GM23338 (cell line): Measurements from ENCODE around the gene EYS. TPM values are rescaled to one million over a fixed set of nuclear protein-coding genes. Genes with fewer than 3 reads are reported as not detected.

ENCODE experiments used
- ATAC-seq: fragments of 200-7000 bp; cut with Tn5 transposase; 3 replicates; pipeline ENCODE4 v1.9.1; 2020
- DNase-seq: peaks from one replicate; pipeline ENCODE4 v3.0.0-alpha.2; 2015; ENCODE audit warnings: low spot score
- H2AFZ ChIP-seq: fragments of 200-600 bp; sonication (generic); 2 replicates; pipeline ENCODE4 v1.8.0; 2016; ENCODE audit warnings: antibody characterized with exemption, mild to moderate bottlenecking, moderate library complexity
- H3F3A ChIP-seq: fragments of 200-600 bp; sonication (generic); replicated peaks from 2 replicates; pipeline ENCODE4 v1.8.0; 2017; ENCODE audit warnings: antibody characterized with exemption, mixed run types, low read depth
- H3K27ac ChIP-seq: fragments of 200-600 bp; sonication (generic); 2 replicates; pipeline ENCODE4 v1.6.1; 2016; ENCODE audit warnings: low read depth
- H3K27me3 ChIP-seq: fragments of 200-600 bp; sonication (generic); 2 replicates; pipeline ENCODE4 v1.8.0; 2016; ENCODE audit warnings: mild to moderate bottlenecking, mixed run types, moderate library complexity; ENCODE audit not compliant: insufficient read depth
- H3K36me3 ChIP-seq: fragments of 200-600 bp; sonication (generic); 2 replicates; pipeline ENCODE4 v1.8.0; 2016; ENCODE audit warnings: mild to moderate bottlenecking; ENCODE audit not compliant: insufficient read depth
- H3K4me1 ChIP-seq: fragments of 200-600 bp; sonication (generic); 2 replicates; pipeline ENCODE4 v1.8.0; 2016; ENCODE audit warnings: mild to moderate bottlenecking, moderate library complexity; ENCODE audit not compliant: insufficient read depth
- H3K4me2 ChIP-seq: fragments of 200-600 bp; sonication (generic); 2 replicates; pipeline ENCODE4 v1.7.1; 2017; ENCODE audit warnings: mixed run types
- H3K4me3 ChIP-seq: fragments of 200-600 bp; sonication (generic); 2 replicates; pipeline ENCODE4 v1.6.1; 2016; ENCODE audit warnings: mixed run types
- H3K79me2 ChIP-seq: fragments of 200-600 bp; sonication (generic); replicated peaks from 2 replicates; pipeline ENCODE4 v1.8.0; 2017; ENCODE audit warnings: mild to moderate bottlenecking; ENCODE audit not compliant: insufficient read depth
- H3K9me2 ChIP-seq: fragments of 200-600 bp; sonication (generic); 2 replicates; pipeline ENCODE4 v1.8.0; 2017; ENCODE audit not compliant: insufficient read depth
- H4K20me1 ChIP-seq: fragments of 200-600 bp; sonication (generic); replicated peaks from 2 replicates; pipeline ENCODE4 v1.8.0; 2017; ENCODE audit warnings: mild to moderate bottlenecking; ENCODE audit not compliant: insufficient read depth
- H3K27ac Mint-ChIP-seq: 2 replicates; pipeline ENCODE4 v1.8.0; 2020; ENCODE audit warnings: inconsistent platforms, mild to moderate bottlenecking, moderate library complexity, mixed read lengths
- H3K27me3 Mint-ChIP-seq: 3 replicates; pipeline ENCODE4 v1.8.0; 2022; ENCODE audit warnings: low read depth, mild to moderate bottlenecking, moderate library complexity, mixed read lengths, inconsistent platforms; ENCODE audit not compliant: insufficient read depth, poor library complexity
- H3K36me3 Mint-ChIP-seq: 3 replicates; pipeline ENCODE4 v1.8.0; 2021; ENCODE audit warnings: low read depth, mild to moderate bottlenecking, inconsistent platforms, moderate library complexity, mixed read lengths
- H3K4me1 Mint-ChIP-seq: 3 replicates; pipeline ENCODE4 v1.8.0; 2020; ENCODE audit warnings: mild to moderate bottlenecking, inconsistent platforms, mixed read lengths
- H3K4me3 Mint-ChIP-seq: 3 replicates; pipeline ENCODE4 v1.8.0; 2021; ENCODE audit warnings: moderate library complexity, mild to moderate bottlenecking, inconsistent platforms, mixed read lengths
- H3K9me3 Mint-ChIP-seq: 3 replicates; pipeline ENCODE4 v1.8.0; 2020; ENCODE audit warnings: moderate library complexity, mild to moderate bottlenecking, inconsistent platforms, mixed read lengths
- ETS1 ChIP-seq: IDR thresholded peaks from 2 replicates; pipeline ENCODE4 v1.6.1; 2016; ENCODE audit warnings: antibody characterized with exemption
- EZH2 ChIP-seq: fragments of 200-600 bp; sonication (generic); IDR thresholded peaks from one replicate; pipeline ENCODE4 v1.8.0; 2017; ENCODE audit warnings: antibody characterized with exemption, mild to moderate bottlenecking, low read depth; ENCODE audit not compliant: unreplicated experiment
- REST ChIP-seq: IDR thresholded peaks from one replicate; pipeline ENCODE4 v1.6.1; 2018; ENCODE audit warnings: antibody characterized with exemption; ENCODE audit not compliant: unreplicated experiment
- ZNF331 ChIP-seq: fragments of 250-450 bp; sonication (Bioruptor Pico); IDR thresholded peaks from 2 replicates; pipeline ENCODE4 v1.5.0; 2020; ENCODE audit warnings: low read depth, mild to moderate bottlenecking, moderate library complexity
- ZNF462 ChIP-seq: fragments of 250-450 bp; sonication (Bioruptor Pico); IDR thresholded peaks from 2 replicates; pipeline ENCODE4 v1.5.0; 2020; ENCODE audit warnings: mild to moderate bottlenecking, moderate library complexity
- polyA plus RNA-seq: library from polyadenylated mRNA; unstranded; fragments of >200 nt; fragmentation: Nextera tagmentation; extraction: Ambion mirVana; gene quantifications from 2 replicates; pipeline ENCODE4 v1.2.1, GENCODE V29; 2016
- total RNA-seq: library from RNA; depleted of rRNA; stranded (reverse); fragments of >200 nt; shearing (Covaris generic); gene quantifications from 2 replicates; pipeline ENCODE4 v1.2.3, GENCODE V29; 2014

The EYS gene
- total and polyA plus RNA-seq, 2 experiments from 2014 or later = 0.38 to 0.52 TPM

GRCh38 chr6:63785006-63785405 is 1922.0 kb downstream of the EYS start (continued):
- TF ChIP-seq ZNF462 (no peak), ZNF331 (CRISPR knock-in tag) (no peak), EZH2 (no peak)

GRCh38 chr6:63783096-63783495 is 1923.9 kb downstream of the EYS start:
- no peak for DNase-seq

More at GRCh38 chr6:63783096-63783495, 1923.9 kb downstream of the EYS start:
- ATAC-seq = no peak
- Histone ChIP-seq H3K4me3 (no peak overlapping the region), H3K9me2 (no peaks in the 10 kb centered on the region), H3K4me2 (no peak overlapping the region), H3K4me1 (0 out of 2 replicates have a peak, but pooled peaks cover under 1% of the 10 kb centered on the region), H3F3A (no peaks in the 10 kb centered on the region), H3K27me3 (no peaks in the 10 kb centered on the region), H3K36me3 (no peaks in the 10 kb centered on the region), H3K79me2 (no peaks in the 10 kb centered on the region), H3K27ac (no peak overlapping the region), H4K20me1 (no peaks in the 10 kb centered on the region), H2AFZ (no peak overlapping the region)
- H3K9me3 Mint-ChIP-seq = peaks cover 15% of the 10 kb centered on the region; the same call in 1 of the 3 replicates
- TF ChIP-seq ZNF331 (CRISPR knock-in tag) = no peak
- no peak for TF ChIP-seq ETS1
- TF ChIP-seq REST = no peak
- no peak overlapping the region for H3K27ac Mint-ChIP-seq
- no peaks in the 10 kb centered on the region for H3K36me3 Mint-ChIP-seq
- peaks cover 13% of the 10 kb centered on the region for H3K4me1 Mint-ChIP-seq
- no peak overlapping the region for H3K4me3 Mint-ChIP-seq
- H3K27me3 Mint-ChIP-seq = no peaks in the 10 kb centered on the region
